GM08714 (cell line): ENCODE results near the gene COG8.

Source experiments
- H3K4me3 ChIP-seq: fragments of 200-500 bp; sonication (Bioruptor generic); 2 replicates; pipeline ENCODE4 v1.5.1; 2014; ENCODE audit warnings: mild to moderate bottlenecking, low read length, inconsistent platforms
- ZNF274 ChIP-seq: IDR thresholded peaks from 2 replicates; pipeline ENCODE4 v1.6.1; 2012; ENCODE audit warnings: mild to moderate bottlenecking, low read depth, low read length

COG8 gene

GRCh38 chr16:69329369-69330285 is 9.7 kb downstream of the COG8 start:
- peak overlapping the region; percentile 63 for H3K4me3 ChIP-seq
- no peak for TF ChIP-seq ZNF274

GRCh38 chr16:69328854-69329316 is 10.5 kb downstream of the COG8 start:
- peak overlapping the region; percentile 63; the same call in 1 of the 2 replicates for H3K4me3 ChIP-seq
- TF ChIP-seq ZNF274 = no peak

GRCh38 chr16:69327585-69328310 is 11.6 kb downstream of the COG8 start:
- no peak overlapping the region for H3K4me3 ChIP-seq
- TF ChIP-seq ZNF274 = no peak

GRCh38 chr16:69326172-69326873 is 13.0 kb downstream of the COG8 start:
- no peak overlapping the region for H3K4me3 ChIP-seq
- TF ChIP-seq ZNF274 = no peak

GRCh38 chr16:69325784-69326171 is 13.6 kb downstream of the COG8 start:
- no peak for TF ChIP-seq ZNF274
- no peak overlapping the region for H3K4me3 ChIP-seq

- TF ChIP-seq ZNF274 = no peak
- H3K4me3 ChIP-seq = no peak overlapping the region
These were observed 14.6 kb downstream of the COG8 start for GRCh38 chr16:69324585-69325253.

GRCh38 chr16:69324013-69324531 is 15.3 kb downstream of the COG8 start:
- TF ChIP-seq ZNF274 = no peak
- H3K4me3 ChIP-seq = no peak overlapping the region

- no peak overlapping the region for H3K4me3 ChIP-seq
- TF ChIP-seq ZNF274 = no peak
These were observed 15.9 kb downstream of the COG8 start for GRCh38 chr16:69323415-69323814.

GRCh38 chr16:69322343-69322742 is 17.0 kb downstream of the COG8 start:
- no peak for TF ChIP-seq ZNF274
- no peak overlapping the region for H3K4me3 ChIP-seq

- no peak for TF ChIP-seq ZNF274
- H3K4me3 ChIP-seq = no peak overlapping the region
These were observed 18.3 kb downstream of the COG8 start for GRCh38 chr16:69321080-69321479.

GRCh38 chr16:69320740-69321073 is 18.7 kb downstream of the COG8 start:
- no peak for TF ChIP-seq ZNF274
- no peak overlapping the region for H3K4me3 ChIP-seq

- no peak overlapping the region for H3K4me3 ChIP-seq
- TF ChIP-seq ZNF274 = no peak
These were observed 19.3 kb downstream of the COG8 start for GRCh38 chr16:69319826-69320739.

GRCh38 chr16:69319381-69319780 is 20.0 kb downstream of the COG8 start:
- TF ChIP-seq ZNF274 = no peak
- no peak overlapping the region for H3K4me3 ChIP-seq
